T-helper 17 cell (primary cell): ENCODE data around the gene PRUNE1. TPM values are rescaled to one million over a fixed set of nuclear protein-coding genes. Genes with fewer than 3 reads are reported as not detected.

Experiments
- ATAC-seq: fragments of 150-1000 bp; cut with Tn5 transposase; 2 replicates; pipeline ENCODE4 v1.10.0; 2021; ENCODE audit warnings: mild to moderate bottlenecking, moderate library complexity
- DNase-seq, 3 donors: peaks; one replicate each; pipeline versions ENCODE4 v3.0.0 to v3.0.0-alpha.2; 2020 to 2021
- H3K9me3 ChIP-seq: one replicate; pipeline ENCODE4 v1.7.0; 2013; ENCODE audit warnings: low read length, mild to moderate bottlenecking; ENCODE audit not compliant: control insufficient read depth, poor library complexity, severe bottlenecking
- H3K27ac Mint-ChIP-seq: one replicate; pipeline ENCODE4 v1.8.0; 2022; ENCODE audit warnings: mild to moderate bottlenecking, moderate library complexity, mixed read lengths
- H3K27me3 Mint-ChIP-seq: one replicate; pipeline ENCODE4 v1.8.0; 2022; ENCODE audit warnings: mixed read lengths
- H3K36me3 Mint-ChIP-seq: one replicate; pipeline ENCODE4 v1.8.0; 2022; ENCODE audit warnings: low read depth, mixed read lengths
- H3K4me1 Mint-ChIP-seq: one replicate; pipeline ENCODE4 v1.8.0; 2022; ENCODE audit warnings: mild to moderate bottlenecking, mixed read lengths
- H3K4me3 Mint-ChIP-seq: one replicate; pipeline ENCODE4 v1.8.0; 2022; ENCODE audit warnings: mild to moderate bottlenecking, moderate library complexity, mixed read lengths
- total RNA-seq, 4 donors: library from RNA in 2 of 4; stranded (reverse) in 2 of 4; gene quantifications; one replicate each; pipeline ENCODE4 v1.2.3 and lab custom pipeline; 2022 to 2026

The PRUNE1 gene
- total RNA-seq, 2 donors from 2014 or later = 15.8 to 30.0 TPM

DNA sequence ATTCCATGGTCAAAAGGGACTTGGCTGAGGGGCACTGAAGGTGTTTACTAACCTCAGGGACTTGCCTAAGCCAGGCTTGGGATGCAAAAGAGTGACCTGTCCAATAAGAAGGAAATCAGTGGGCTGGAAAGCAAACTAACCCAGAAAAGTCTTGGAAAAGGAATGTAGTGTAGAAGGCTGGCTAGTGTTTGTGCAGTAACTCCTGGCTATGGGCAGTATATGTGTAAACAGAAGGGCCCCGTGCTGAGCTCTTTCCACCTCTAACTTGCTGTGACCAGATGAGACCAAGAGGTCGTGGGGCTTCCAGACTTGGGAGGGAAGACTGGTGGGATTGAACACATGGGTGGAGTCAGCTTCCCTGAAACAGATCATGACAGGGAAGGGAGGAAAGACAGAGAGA, 5.6 kb upstream of the PRUNE1 start:
- peak overlapping the region; percentile 99 for H3K27ac Mint-ChIP-seq
- peak overlapping the region; percentile 82 for H3K4me3 Mint-ChIP-seq
- H3K36me3 Mint-ChIP-seq = peaks cover 4% of the 10 kb centered on the region
- H3K27me3 Mint-ChIP-seq = no peaks in the 10 kb centered on the region
- ATAC-seq (no peak), DNase-seq (no peak)
- H3K9me3 ChIP-seq = no peaks in the 10 kb centered on the region
- H3K4me1 Mint-ChIP-seq = peaks cover 45% of the 10 kb centered on the region

DNA sequence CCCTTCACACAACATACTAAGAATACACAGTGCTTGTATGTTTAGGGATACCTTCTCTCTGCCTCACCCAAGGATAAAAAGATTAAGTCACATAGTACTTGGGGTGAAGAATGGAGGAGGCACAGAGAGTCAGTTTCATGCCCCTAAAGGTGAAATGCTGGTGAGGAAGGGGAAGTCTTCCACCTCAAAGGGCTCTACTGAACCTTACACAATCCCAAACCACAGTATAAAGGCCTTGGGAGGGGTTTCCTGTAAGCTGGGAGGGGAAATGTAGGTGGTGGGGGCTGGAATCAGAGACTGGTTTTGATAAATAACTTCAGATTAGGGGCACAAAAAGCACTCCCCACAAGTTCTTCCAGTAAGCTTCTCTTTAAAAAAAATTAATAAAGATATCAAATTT, 5.1 kb upstream of the PRUNE1 start:
- peaks cover 49% of the 10 kb centered on the region for H3K4me1 Mint-ChIP-seq
- peak overlapping the region; percentile 82 for H3K4me3 Mint-ChIP-seq
- H3K27me3 Mint-ChIP-seq = no peaks in the 10 kb centered on the region
- H3K9me3 ChIP-seq = no peaks in the 10 kb centered on the region
- H3K27ac Mint-ChIP-seq = peak overlapping the region; percentile 99
- DNase-seq (no peak), ATAC-seq (no peak)
- H3K36me3 Mint-ChIP-seq = peaks cover 4% of the 10 kb centered on the region

DNA sequence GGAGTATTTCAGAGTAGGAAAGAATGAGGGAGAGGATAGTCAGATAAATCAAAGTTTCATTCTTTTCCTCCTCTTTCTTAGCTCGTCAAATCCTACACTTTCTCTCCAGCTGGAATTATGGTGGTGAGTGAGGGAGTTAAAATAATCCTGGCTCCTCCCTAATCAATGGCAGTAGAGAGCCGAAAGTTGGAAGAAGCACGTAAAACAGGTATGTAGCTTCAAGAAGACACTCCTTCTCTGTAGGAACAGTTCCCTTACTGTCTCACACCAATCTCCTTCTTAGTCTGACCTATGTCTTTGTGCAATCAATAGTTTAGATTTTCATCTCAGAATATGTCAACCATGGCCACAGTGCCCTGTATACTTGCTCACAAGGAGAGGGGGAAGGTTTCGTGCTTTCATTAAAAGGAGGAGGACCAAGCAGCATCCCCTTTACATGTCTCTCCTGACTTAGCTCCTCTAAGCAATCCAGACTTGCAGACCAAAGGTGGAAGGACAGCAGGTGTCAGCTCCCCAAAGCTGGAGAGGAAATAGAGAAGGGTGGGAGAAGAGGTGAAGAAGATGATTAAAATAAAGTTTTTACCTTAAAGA, 2.4 kb upstream of the PRUNE1 start:
- no peak for DNase-seq

DNA sequence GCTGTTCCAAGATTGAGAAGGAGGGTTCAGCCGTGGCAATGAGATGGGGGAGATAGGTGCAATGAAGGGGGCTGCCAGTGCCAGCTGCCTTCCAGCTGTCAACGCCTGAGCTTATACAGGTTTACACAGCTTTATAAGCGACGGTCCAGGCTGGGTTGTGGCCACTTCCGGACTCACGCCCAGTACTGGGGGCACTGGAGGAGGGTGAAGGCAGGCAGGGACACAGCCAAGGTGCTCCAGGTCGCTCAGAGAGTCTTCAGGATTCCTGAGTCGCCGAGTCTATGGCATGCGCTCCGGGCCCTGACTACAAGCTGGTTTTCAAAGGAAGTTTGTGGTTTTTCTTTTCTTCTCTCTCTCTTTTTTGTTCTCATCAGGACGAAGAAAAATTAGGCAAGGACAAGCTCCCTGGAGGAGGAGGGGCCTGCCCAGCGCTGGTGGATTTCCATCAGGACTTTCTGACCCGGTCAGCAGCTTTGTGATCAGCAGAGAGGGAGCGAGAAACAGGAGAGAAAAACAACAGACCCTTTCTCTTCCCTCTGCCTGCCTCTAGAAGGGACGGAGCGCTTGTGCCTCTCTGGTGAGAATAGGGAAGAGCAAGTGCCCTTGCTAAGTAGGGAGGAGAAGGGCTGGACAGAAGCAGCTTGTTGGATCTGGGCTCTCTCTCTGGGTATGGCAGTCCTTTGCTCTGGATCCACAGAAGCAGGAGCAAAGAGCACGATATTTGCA, 1.8 kb upstream of the PRUNE1 start, which contains the start of gene MINDY1:
MINDY1 (minus strand) TSS at position 576 of the 726 bp plus-strand sequence. CDS start 4,285 bp downstream, outside the sequence.
- ATAC-seq (no peak), DNase-seq (no peak)
- no peaks in the 10 kb centered on the region for H3K9me3 ChIP-seq
- Mint-ChIP-seq H3K36me3 (peaks cover 4% of the 10 kb centered on the region), H3K27ac (peak within 1 kb of the TSS; percentile 99), H3K4me3 (peak within 1 kb of the TSS; percentile 98), H3K27me3 (no peaks in the 10 kb centered on the region), H3K4me1 (peaks cover 62% of the 10 kb centered on the region)

More for the DNA sequence above, 2.4 kb upstream of the PRUNE1 start:
- peaks cover 4% of the 10 kb centered on the region for H3K36me3 Mint-ChIP-seq
- peaks cover 61% of the 10 kb centered on the region for H3K4me1 Mint-ChIP-seq
- H3K27ac Mint-ChIP-seq = peak overlapping the region; percentile 99
- no peaks in the 10 kb centered on the region for H3K27me3 Mint-ChIP-seq
- no peak for ATAC-seq
- no peaks in the 10 kb centered on the region for H3K9me3 ChIP-seq
- peak overlapping the region; percentile 98 for H3K4me3 Mint-ChIP-seq

DNA sequence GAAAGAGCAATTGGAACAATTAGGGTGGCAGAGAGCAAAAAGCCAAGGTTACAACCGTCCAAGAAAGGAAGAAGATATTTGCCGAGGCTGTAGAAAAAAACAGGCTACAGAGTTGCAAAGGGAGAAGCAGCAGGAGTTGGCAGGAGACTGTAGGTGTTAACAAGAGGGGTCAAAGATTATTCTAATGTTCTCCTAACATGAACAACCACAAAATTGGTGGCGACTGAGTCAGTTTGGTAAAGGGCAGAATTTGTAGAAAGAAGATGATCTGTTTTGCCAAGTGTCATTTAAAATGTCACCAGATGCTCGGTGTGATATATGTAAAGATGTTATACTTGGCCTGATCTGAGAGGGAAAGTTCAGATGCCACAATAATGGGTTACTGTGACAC, 401 bp upstream of the PRUNE1 start:
- DNase-seq (no peak), ATAC-seq (peak; percentile 6)
- H3K4me3 Mint-ChIP-seq = peak overlapping the region; percentile 98
- no peaks in the 10 kb centered on the region for H3K27me3 Mint-ChIP-seq
- no peaks in the 10 kb centered on the region for H3K9me3 ChIP-seq
- H3K36me3 Mint-ChIP-seq = no peaks in the 10 kb centered on the region
- H3K4me1 Mint-ChIP-seq = peaks cover 55% of the 10 kb centered on the region
- peak overlapping the region; percentile 99 for H3K27ac Mint-ChIP-seq

DNA sequence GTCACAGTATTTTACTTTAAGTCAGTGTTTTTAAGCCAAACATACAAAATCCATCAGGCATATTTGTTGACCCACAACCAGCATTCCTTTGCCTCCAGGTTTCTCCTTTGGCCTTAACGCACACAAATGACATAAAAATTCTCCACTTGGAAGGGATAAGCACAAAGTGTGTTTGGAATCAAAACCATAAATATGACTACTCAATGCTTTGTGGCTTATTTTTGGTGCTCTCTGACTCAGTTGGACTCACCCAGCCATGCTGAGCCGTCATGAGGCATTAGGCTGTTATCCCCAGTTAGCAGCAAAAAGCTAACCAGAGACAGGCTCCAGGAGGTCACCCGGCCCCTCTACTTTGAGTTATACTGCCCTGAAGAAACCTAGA, 948 bp downstream of the PRUNE1 start:
- no peaks in the 10 kb centered on the region for H3K9me3 ChIP-seq
- H3K27me3 Mint-ChIP-seq = no peaks in the 10 kb centered on the region
- no peak for ATAC-seq
- H3K4me1 Mint-ChIP-seq = peaks cover 51% of the 10 kb centered on the region
- H3K4me3 Mint-ChIP-seq = peak overlapping the region; percentile 98
- H3K27ac Mint-ChIP-seq = peak overlapping the region; percentile 99
- H3K36me3 Mint-ChIP-seq = no peaks in the 10 kb centered on the region
- DNase-seq = no peak

DNA sequence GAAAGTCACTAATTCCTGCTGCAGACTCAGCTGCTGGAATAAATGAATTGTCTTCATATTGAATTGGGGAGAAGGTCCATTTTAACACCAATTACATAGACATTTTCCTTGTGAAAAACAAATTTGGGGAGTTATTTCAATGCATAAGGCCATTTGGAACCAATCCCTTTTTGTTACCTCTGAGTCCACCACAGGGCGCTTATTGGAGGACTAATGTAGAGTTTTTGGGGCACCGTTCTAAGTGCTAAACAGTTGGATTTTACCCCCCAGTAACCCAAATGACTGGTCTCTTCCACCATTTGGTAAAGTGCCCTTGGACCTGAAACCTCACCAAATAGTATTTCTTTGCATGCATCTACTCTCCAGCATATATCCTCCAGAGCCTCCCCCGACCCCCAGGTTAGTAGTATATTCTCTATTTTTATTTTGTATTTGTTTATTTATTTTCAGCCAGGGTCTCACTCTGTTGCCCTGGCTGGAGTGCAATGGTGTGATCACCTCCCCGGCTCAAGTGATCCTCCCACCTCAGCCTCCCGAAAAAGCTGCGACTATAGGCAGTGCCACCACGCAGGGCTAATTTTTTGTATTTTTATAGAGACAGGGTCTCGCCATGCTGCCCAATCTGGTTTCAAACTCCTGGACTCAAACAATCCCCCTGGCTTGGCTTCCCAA, 1.6 kb downstream of the PRUNE1 start:
- no peaks in the 10 kb centered on the region for H3K36me3 Mint-ChIP-seq

DNA sequence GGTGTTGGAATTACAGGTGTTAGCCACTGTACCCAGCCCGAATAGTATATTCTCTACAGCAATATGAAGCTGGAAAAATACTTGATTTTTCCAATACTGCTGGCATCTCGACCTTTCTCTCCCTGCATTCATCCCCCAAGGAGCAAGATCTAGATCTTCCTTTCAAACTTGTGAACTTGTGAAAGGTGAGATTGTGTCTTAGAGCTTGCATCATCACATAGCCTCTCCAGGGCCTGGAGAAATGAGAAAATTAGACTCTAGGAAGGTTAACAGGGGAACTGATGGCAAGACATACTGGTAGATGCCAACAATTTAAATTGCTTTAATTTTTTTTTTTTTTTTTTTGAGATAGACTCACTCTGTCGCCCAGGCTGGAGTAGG, 2.1 kb downstream of the PRUNE1 start:
- DNase-seq = no peak
- Mint-ChIP-seq H3K27ac (peak overlapping the region; percentile 99), H3K4me3 (no peak overlapping the region), H3K27me3 (no peaks in the 10 kb centered on the region), H3K4me1 (peaks cover 48% of the 10 kb centered on the region), H3K36me3 (no peaks in the 10 kb centered on the region)
- ATAC-seq = no peak
- H3K9me3 ChIP-seq = no peaks in the 10 kb centered on the region

More for the DNA sequence above, 1.6 kb downstream of the PRUNE1 start:
- Mint-ChIP-seq H3K4me1 (peaks cover 48% of the 10 kb centered on the region), H3K27ac (peak overlapping the region; percentile 99), H3K27me3 (no peaks in the 10 kb centered on the region), H3K4me3 (peak overlapping the region; percentile 98)
- ATAC-seq = no peak
- no peaks in the 10 kb centered on the region for H3K9me3 ChIP-seq
- DNase-seq = no peak

DNA sequence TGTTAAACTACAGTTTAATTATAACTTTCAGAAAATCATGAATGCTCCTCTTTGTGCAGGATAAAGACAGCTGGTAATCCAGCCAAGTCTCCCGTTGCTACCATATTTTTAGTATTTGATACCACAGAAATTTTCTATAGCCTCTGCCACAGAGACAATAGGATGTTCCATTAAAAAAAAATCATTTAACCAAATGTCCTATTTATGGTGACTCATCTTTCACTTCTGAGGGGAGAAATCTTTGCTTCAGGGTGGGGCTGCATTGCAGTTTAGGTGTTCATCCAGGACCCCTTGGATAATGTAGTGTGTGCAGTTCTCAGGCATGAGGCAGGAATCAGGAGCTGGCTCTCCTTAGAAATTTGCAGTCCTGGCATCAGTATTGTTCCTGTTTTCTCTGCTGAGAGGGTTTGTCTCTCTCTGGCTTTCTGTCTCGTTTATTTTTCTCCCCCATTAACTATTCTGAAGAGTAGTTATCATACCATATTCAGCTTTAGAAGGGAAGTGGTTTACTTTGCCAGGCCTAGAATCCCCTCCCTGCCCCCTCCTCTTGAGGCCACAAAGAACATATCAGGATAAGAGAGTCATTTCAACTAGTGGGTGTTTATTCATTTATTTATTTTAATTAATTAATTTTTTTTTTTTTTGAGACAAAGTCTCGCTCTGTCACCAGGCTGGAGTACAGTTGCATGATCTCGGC, 3.1 kb downstream of the PRUNE1 start:
- H3K27ac Mint-ChIP-seq = no peak overlapping the region
- ATAC-seq (no peak), DNase-seq (no peak)
- peaks cover 39% of the 10 kb centered on the region for H3K4me1 Mint-ChIP-seq
- H3K9me3 ChIP-seq = no peaks in the 10 kb centered on the region
- no peaks in the 10 kb centered on the region for H3K36me3 Mint-ChIP-seq
- no peak overlapping the region for H3K4me3 Mint-ChIP-seq
- H3K27me3 Mint-ChIP-seq = no peaks in the 10 kb centered on the region

DNA sequence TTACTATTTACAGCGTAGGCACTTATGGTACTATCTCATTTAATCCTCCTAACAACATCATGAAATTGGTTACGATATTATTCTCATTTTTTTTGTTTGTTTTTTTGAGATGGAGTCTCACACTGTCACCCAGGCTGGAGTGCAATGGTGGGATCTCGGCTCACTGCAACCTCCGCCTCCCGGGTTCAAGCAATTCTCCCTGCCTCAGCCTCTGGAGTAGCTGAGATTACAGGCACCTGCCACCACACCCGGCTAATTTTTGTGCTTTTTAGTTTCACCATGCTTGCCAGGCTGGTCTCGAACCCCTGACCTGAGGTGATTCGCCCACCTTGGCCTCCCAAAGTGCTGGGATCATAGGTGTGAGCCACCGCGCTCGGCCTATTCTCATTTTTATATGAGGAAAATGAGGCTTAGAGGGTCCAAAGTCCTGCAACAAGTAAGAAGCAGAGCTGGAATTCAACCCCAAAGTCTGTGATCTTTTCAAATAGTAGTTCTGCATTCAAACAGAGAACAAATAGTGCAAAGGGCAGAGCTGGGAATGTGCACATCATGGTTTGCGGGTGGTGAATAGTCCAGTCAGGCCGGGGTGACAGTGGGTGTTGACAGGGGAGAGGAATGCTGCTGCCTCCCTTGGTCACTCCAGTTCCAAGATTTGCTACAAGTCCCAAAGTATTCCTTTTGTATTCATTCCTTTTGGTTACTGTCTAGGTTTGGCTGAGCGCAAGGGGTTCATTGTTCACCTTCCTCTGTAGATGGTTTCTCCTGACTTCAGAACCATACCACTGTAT, 4.6 kb downstream of the PRUNE1 start:
- peaks cover 25% of the 10 kb centered on the region for H3K4me1 Mint-ChIP-seq
- no peaks in the 10 kb centered on the region for H3K36me3 Mint-ChIP-seq
- ATAC-seq (no peak), DNase-seq (no peak)
- no peaks in the 10 kb centered on the region for H3K9me3 ChIP-seq
- H3K27me3 Mint-ChIP-seq = no peaks in the 10 kb centered on the region
- H3K27ac Mint-ChIP-seq = peak overlapping the region; percentile 51
- H3K4me3 Mint-ChIP-seq = no peak overlapping the region

DNA sequence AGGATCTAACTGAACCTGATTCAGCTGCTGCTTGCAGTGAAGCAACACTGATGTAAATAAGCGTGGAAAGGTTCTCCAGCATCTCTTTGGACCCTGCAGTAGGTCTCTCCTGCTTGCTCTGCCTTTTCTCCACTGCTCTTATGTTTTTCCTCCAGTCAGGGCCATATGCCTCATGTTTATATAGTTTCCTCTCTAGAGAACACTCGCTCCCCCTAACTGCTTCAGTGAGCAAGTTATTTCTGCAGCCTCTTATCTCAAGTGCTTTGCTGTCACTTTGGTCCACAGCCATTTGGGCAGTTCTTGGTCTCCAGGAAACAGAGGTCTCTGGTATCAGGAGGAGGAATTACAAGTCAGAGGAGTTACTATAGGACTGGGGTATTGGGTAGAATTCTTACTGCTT, 5.3 kb downstream of the PRUNE1 start:
- H3K9me3 ChIP-seq = no peaks in the 10 kb centered on the region
- no peaks in the 10 kb centered on the region for H3K36me3 Mint-ChIP-seq
- DNase-seq (no peak), ATAC-seq (no peak)
- H3K4me1 Mint-ChIP-seq = peaks cover 21% of the 10 kb centered on the region
- no peaks in the 10 kb centered on the region for H3K27me3 Mint-ChIP-seq
- H3K27ac Mint-ChIP-seq = no peak overlapping the region
- H3K4me3 Mint-ChIP-seq = no peak overlapping the region

DNA sequence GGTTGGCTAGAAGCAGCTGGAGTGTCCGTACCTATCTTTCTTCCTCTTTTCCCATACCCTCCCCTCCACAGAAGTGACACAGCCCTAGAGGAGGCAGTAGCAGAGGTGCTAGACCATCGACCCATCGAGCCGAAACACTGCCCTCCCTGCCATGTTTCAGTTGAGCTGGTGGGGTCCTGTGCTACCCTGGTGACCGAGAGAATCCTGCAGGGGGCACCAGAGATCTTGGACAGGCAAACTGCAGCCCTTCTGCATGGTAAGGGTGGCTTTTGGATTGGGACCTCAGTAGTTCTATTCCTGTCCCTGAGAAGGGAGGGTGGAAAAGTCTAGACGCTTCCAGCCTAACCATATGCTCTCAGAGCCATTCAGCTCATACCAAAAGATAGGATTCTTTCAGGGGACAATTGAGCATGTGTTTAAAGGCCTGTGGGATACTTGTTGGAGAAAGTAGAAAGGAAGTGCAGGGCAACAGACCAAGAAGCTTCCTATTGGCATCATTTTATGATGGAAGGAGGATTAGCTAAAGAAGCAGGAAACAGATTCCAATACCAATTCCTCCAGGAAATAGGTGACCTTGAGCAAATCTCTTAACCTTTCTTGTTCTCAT, 16.4 kb downstream of the PRUNE1 start:
- DNase-seq = peak; percentile 67 to 84 (median 70)
- H3K36me3 Mint-ChIP-seq = peaks cover 2% of the 10 kb centered on the region
- H3K27ac Mint-ChIP-seq = no peak overlapping the region
- peak; percentile 99 for ATAC-seq
- H3K4me3 Mint-ChIP-seq = peak overlapping the region; percentile 52
- H3K9me3 ChIP-seq = no peaks in the 10 kb centered on the region
- H3K27me3 Mint-ChIP-seq = no peaks in the 10 kb centered on the region
- H3K4me1 Mint-ChIP-seq = peaks cover 10% of the 10 kb centered on the region
